GM12878 (cell line): Measurements from ENCODE around the gene EOLA1. TPM values are rescaled to one million over a fixed set of nuclear protein-coding genes. Genes with fewer than 3 reads are reported as not detected.

Experiments used
- ATAC-seq: fragments of 200-7000 bp; cut with Tn5 transposase; 3 replicates; pipeline ENCODE4 v1.9.1; 2020; ENCODE audit warnings: mild to moderate bottlenecking, moderate library complexity
- BruUV-seq: library from RNA; stranded (reverse); fragments of 400-500 nt; replicated peaks from 2 replicates; lab custom pipeline; 2021; lab: Mats Ljungman, UMichigan
- CTCF ChIA-PET: fragments of 300-600 bp; sonication (Branson Sonifier 250); formaldehyde crosslinking; extraction: SDS; loops from one replicate; lab custom pipeline; 2021; ENCODE audit warnings: inconsistent platforms; lab: Yijun Ruan, JAX
- POLR2A ChIA-PET: fragments of 350-600 bp; formaldehyde crosslinking; extraction: SDS; loops from one replicate; lab custom pipeline; 2021; ENCODE audit warnings: inconsistent platforms; lab: Charles Lee
- RAD21 ChIA-PET: fragments of 300-600 bp; sonication (Branson Sonifier 250); formaldehyde crosslinking; loops from one replicate; lab custom pipeline; 2023; ENCODE audit warnings: antibody characterized with exemption; ENCODE audit not compliant: unreplicated experiment; lab: Charles Lee
- SMC1A ChIA-PET: fragments of 300-600 bp; sonication (Branson Sonifier 250); formaldehyde crosslinking; loops from one replicate; lab custom pipeline; 2023; ENCODE audit not compliant: unreplicated experiment, uncharacterized antibody; lab: Charles Lee
- DNase-seq: peaks from one replicate; pipeline ENCODE4 v3.0.0-alpha.2; 2011; ENCODE audit warnings: low read depth, low spot score
- FAIRE-seq: peaks from 3 replicates; lab custom pipeline; 2011; peaks lifted over from hg19 to GRCh38; lab: Jason Lieb, UNC
- H2AFZ ChIP-seq: 2 replicates; pipeline ENCODE4 v1.6.0; 2011; ENCODE audit warnings: low read depth, low read length, control low read depth; ENCODE audit not compliant: control insufficient read depth
- H3K27ac ChIP-seq: 2 replicates; pipeline ENCODE4 v1.5.1; 2011; ENCODE audit warnings: control low read depth; ENCODE audit not compliant: control insufficient read depth, insufficient read depth
- H3K27me3 ChIP-seq, 2 experiments: replicated peaks in 1 of 2; 2 replicates each; pipeline versions ENCODE4 v1.6.0 to v1.6.1; 2011; ENCODE audit warnings: low read length in 1 of 2; ENCODE audit not compliant: control insufficient read depth in 2 of 2, insufficient read depth in 2 of 2
- H3K36me3 ChIP-seq, 2 experiments: 2 replicates each; pipeline ENCODE4 v1.5.1; 2011; ENCODE audit warnings: low read length in 1 of 2; ENCODE audit not compliant: control insufficient read depth in 2 of 2, insufficient read depth in 2 of 2
- H3K4me1 ChIP-seq: 2 replicates; pipeline ENCODE4 v1.6.1; 2011; ENCODE audit warnings: mild to moderate bottlenecking, low read length, moderate library complexity, mixed read lengths; ENCODE audit not compliant: control insufficient read depth, insufficient read depth
- H3K4me2 ChIP-seq: 2 replicates; pipeline ENCODE4 v1.6.0; 2011; ENCODE audit warnings: control low read depth; ENCODE audit not compliant: control insufficient read depth, insufficient read depth
- H3K4me3 ChIP-seq: fragments of 200-600 bp; sonication (generic); 2 replicates; pipeline ENCODE4 v1.5.1; 2016
- H3K79me2 ChIP-seq: 2 replicates; pipeline ENCODE4 v1.6.0; 2011; ENCODE audit warnings: low read length; ENCODE audit not compliant: control insufficient read depth, insufficient read depth
- H3K9ac ChIP-seq: 2 replicates; pipeline ENCODE4 v1.8.0; 2011; ENCODE audit warnings: low read length, control low read depth, mixed read lengths; ENCODE audit not compliant: control insufficient read depth, insufficient read depth
- H3K9me3 ChIP-seq: replicated peaks from 3 replicates; pipeline ENCODE4 v1.5.1; 2011; ENCODE audit warnings: mild to moderate bottlenecking, low read length; ENCODE audit not compliant: control insufficient read depth, insufficient read depth
- H4K20me1 ChIP-seq: 2 replicates; pipeline ENCODE4 v1.6.0; 2011; ENCODE audit not compliant: control insufficient read depth, insufficient read depth
- CEBPZ ChIP-seq: fragments of 150-350 bp; IDR thresholded peaks from 2 replicates; pipeline ENCODE4 v1.6.1; 2016; ENCODE audit warnings: low read depth, low read length
- EED ChIP-seq: sonication (generic); IDR thresholded peaks from 2 replicates; pipeline ENCODE4 v1.6.1; 2016; ENCODE audit warnings: antibody characterized with exemption, low read depth
- EP300 ChIP-seq, 2 experiments: fragments of 150-350 bp in 1 of 2; IDR thresholded peaks; 2 replicates each; pipeline ENCODE4 v1.6.1; 2011 to 2012; ENCODE audit warnings: low read depth in 2 of 2, low read length in 2 of 2, borderline replicate concordance in 1 of 2, improper control_type of control experiment in 1 of 2, inconsistent platforms in 1 of 2; ENCODE audit not compliant: control insufficient read depth in 1 of 2
- GATAD2B ChIP-seq: fragments of 450-650 bp; conservative IDR thresholded peaks from 2 replicates; pipeline ENCODE4 v1.6.1; 2017; ENCODE audit warnings: low read depth, mild to moderate bottlenecking, moderate library complexity
- HDGF ChIP-seq: fragments of 450-650 bp; IDR thresholded peaks from 2 replicates; pipeline ENCODE4 v1.6.1; 2016; ENCODE audit warnings: antibody characterized with exemption
- IRF4 ChIP-seq: IDR thresholded peaks from 2 replicates; pipeline ENCODE4 v1.6.1; 2011; ENCODE audit warnings: low read depth, low read length
- MXI1 ChIP-seq: fragments of 150-350 bp; IDR thresholded peaks from 2 replicates; pipeline ENCODE4 v1.6.1; 2011; ENCODE audit warnings: low read depth, mild to moderate bottlenecking, inconsistent platforms, low read length, improper control_type of control experiment
- NR2F1 ChIP-seq: fragments of 450-650 bp; conservative IDR thresholded peaks from 2 replicates; pipeline ENCODE4 v1.6.1; 2017; ENCODE audit warnings: mild to moderate bottlenecking
- PAX5 ChIP-seq: IDR thresholded peaks from 2 replicates; pipeline ENCODE4 v1.6.1; 2011; ENCODE audit warnings: low read depth, low read length, borderline replicate concordance
- POU2F2 ChIP-seq: IDR thresholded peaks from 3 replicates; pipeline ENCODE4 v1.6.1; 2011; ENCODE audit warnings: low read depth, mild to moderate bottlenecking, low read length, borderline replicate concordance
- RAD21 ChIP-seq: IDR thresholded peaks from 2 replicates; pipeline ENCODE4 v1.6.1; 2011; ENCODE audit warnings: mild to moderate bottlenecking, low read depth, low read length, moderate library complexity; ENCODE audit not compliant: insufficient read depth
- RFX5 ChIP-seq: IDR thresholded peaks from 2 replicates; pipeline ENCODE4 v1.6.1; 2011; ENCODE audit warnings: low read depth, low read length, improper control_type of control experiment
- TAF1 ChIP-seq: IDR thresholded peaks from 2 replicates; pipeline ENCODE4 v1.6.1; 2011; ENCODE audit warnings: mild to moderate bottlenecking, low read depth, low read length, borderline replicate concordance
- WGBS: methylation state at CpG from one replicate; pipeline ENCODE4 v1.1.6; 2016; ENCODE audit warnings: low lambda C conversion rate; ENCODE audit not compliant: insufficient replicate concordance, insufficient coverage; ENCODE audit errors: missing lambda C conversion rate; 5-methylcytosine and 5-hydroxymethylcytosine counted together
- in situ Hi-C: fragments of 300-500 bp; cut with MboI; formaldehyde crosslinking; loops from 9 replicates; pipeline ENCODE4 v1.14.3; 2018; ENCODE audit warnings: mixed read lengths
- intact Hi-C: fragments of 100-400 bp; cut with micrococcal nuclease; formaldehyde crosslinking; loops from one replicate; pipeline ENCODE4 v1.14.2; 2022; ENCODE audit not compliant: unreplicated experiment
- polyA plus RNA-seq, 11 experiments: library from polyadenylated mRNA; depleted of rRNA in 4 of 11; unstranded in 6 of 11; stranded (reverse) in 5 of 11; fragments of >200 nt; fragmentation: Nextera tagmentation in 4 of 11; fragmentation: Illumina TruSeq in 1 of 11; extraction: Ambion mirVana in 4 of 11; extraction: Trizol in 1 of 11; gene quantifications; 1 replicate in 1 of 11; 2 replicates in 10 of 11; pipeline versions ENCODE4 v1.2.1 to v1.2.3, GENCODE V29; 2011 to 2016; ENCODE audit warnings: inconsistent platforms in 2 of 11, missing spikeins in 2 of 11, low read depth in 1 of 11
- total RNA-seq, 4 experiments: library from RNA; depleted of rRNA in 3 of 4; stranded (reverse); fragments of >200 nt in 3 of 4; fragmentation: Illumina TruSeq in 1 of 4; extraction: Trizol in 1 of 4; gene quantifications; 2 replicates each; pipeline versions ENCODE4 v1.2.1 to v1.2.3, GENCODE V29; 2013 to 2021

Gene EOLA1
- total and polyA plus RNA-seq, 10 of the 15 experiments (the other 5 are each of a cell fraction or from before 2014, with no cell fraction given) = 9.2 to 42.3 (median 24.3) TPM

- BruUV-seq = no TSS peak
- intact Hi-C loops = no loop called here
- POLR2A ChIA-PET = interaction anchor here (0.6 to 1.3 kb wide), 2 partner anchors 11 to 328 kb away, joined by 3 to 9 read pairs; partner anchors contain the start of gene EOLA1
These were observed 12.4 kb upstream of the EOLA1 start for GRCh38 chrX:149528381-149528780.

GRCh38 chrX:149531599-149531998 lies 9.2 kb upstream of the EOLA1 start:
- Histone ChIP-seq H3K27me3 (no peaks in the 10 kb centered on the region), H2AFZ (no peak overlapping the region), H3K36me3 (no peaks in the 10 kb centered on the region), H3K9me3 (no peaks in the 10 kb centered on the region), H3K79me2 (no peaks in the 10 kb centered on the region), H3K4me3 (no peak overlapping the region), H3K27ac (0 out of 2 replicates have a peak overlapping the region, but pooled peaks have one; percentile 4), H3K4me2 (peak overlapping the region; percentile 21), H3K4me1 (peaks cover 6% of the 10 kb centered on the region), H3K9ac (no peak overlapping the region), H4K20me1 (no peaks in the 10 kb centered on the region)
- in situ Hi-C loops (no loop called here), intact Hi-C loops (loop anchor here (10.0 kb wide), 3 partner anchors 293 to 1033 kb away; partner anchors contain the start of gene MTM1)
- no peak for DNase-seq
- ChIA-PET SMC1A (interaction anchor here (0.9 to 3.1 kb wide), 2 partner anchors 9 to 19 kb away, joined by 4 to 16 read pairs; partner anchors contain the start of gene EOLA1), POLR2A (interaction anchor here (0.6 to 1.3 kb wide), 2 partner anchors 12 to 27 kb away, joined by 3 to 5 read pairs; no protein-coding TSS in a partner anchor), CTCF (interaction anchor here (0.7 to 11.7 kb wide), 3 partner anchors 10 to 37 kb away, joined by 3 to 88 read pairs (median 3); no protein-coding TSS in a partner anchor), RAD21 (interaction anchor here (0.8 to 1.5 kb wide), 3 partner anchors 9 to 26 kb away, joined by 3 to 8 read pairs (median 5); partner anchors contain the start of gene EOLA1)
- no TSS peak for BruUV-seq
- peak; percentile 82 for ATAC-seq
- no peak for FAIRE-seq
- WGBS = 12% methylated on average over 2 of the region's 2 CpGs
- TF ChIP-seq NR2F1 = peak; percentile 67
- no peak for TF ChIP-seq GATAD2B
- TF ChIP-seq MXI1 = no peak
- TF ChIP-seq EED = peak; percentile 67
- no peak for TF ChIP-seq CEBPZ
- TF ChIP-seq RAD21 = peak; percentile 19; the same call in 1 of the 2 replicates
- peak in 1 of 2 experiments; percentile 70; a peak in 1 of 4 replicates for TF ChIP-seq EP300 (IDR thresholded peaks at IDR 0.05; ENCODE audit: borderline replicate concordance in 1 of 2, control insufficient read depth in 1 of 2, low read depth in 2 of 2, low read length in 2 of 2)
- TF ChIP-seq IRF4 = peak; percentile 57; the same call in 1 of the 2 replicates
- no peak for TF ChIP-seq PAX5

More at GRCh38 chrX:149528381-149528780, 12.4 kb upstream of the EOLA1 start:
- ChIA-PET SMC1A (interaction anchor here (0.7 to 2.4 kb wide), 4 partner anchors 12 to 27 kb away, joined by 3 to 10 read pairs (median 4); partner anchors contain the start of genes EOLA1 and IDS), CTCF (interaction anchor here (0.6 to 11.7 kb wide), 5 partner anchors 8 to 122 kb away, joined by 3 to 88 read pairs (median 3); partner anchors contain the start of gene IDS), RAD21 (interaction anchor here (0.7 to 1.6 kb wide), 3 partner anchors 11 to 412 kb away, joined by 3 to 11 read pairs (median 4); partner anchors contain the start of gene EOLA1)
- in situ Hi-C loops = loop anchor here (10.0 kb wide), 1 partner anchor 106 kb away; the partner anchor contains the start of gene TMEM185A
- Histone ChIP-seq H3K4me1 (peaks cover 18% of the 10 kb centered on the region), H3K9ac (no peak overlapping the region), H3K4me3 (no peak overlapping the region), H3K36me3 (no peaks in the 10 kb centered on the region), H3K4me2 (no peak overlapping the region), H4K20me1 (no peaks in the 10 kb centered on the region), H3K27me3 (no peaks in the 10 kb centered on the region), H2AFZ (no peak overlapping the region), H3K9me3 (no peaks in the 10 kb centered on the region), H3K27ac (no peak overlapping the region), H3K79me2 (no peaks in the 10 kb centered on the region)
- TF ChIP-seq RFX5 (no peak), TAF1 (no peak), HDGF (0 out of 2 replicates have a peak, but pooled peaks have one; percentile 69), POU2F2 (no peak)
- no peak for FAIRE-seq
- WGBS = 47% methylated on average over 1 of the region's 1 CpG
- no peak for ATAC-seq
- no peak for DNase-seq
